B cell (primary cell): ENCODE data around the gene LASP1.

Experiments used
- CTCF ChIP-seq: fragments of 200-600 bp; IDR thresholded peaks from one replicate; pipeline ENCODE4 v1.8.0; 2022; ENCODE audit warnings: antibody characterized with exemption, mild to moderate bottlenecking
- EZH2 ChIP-seq: IDR thresholded peaks from 2 replicates; pipeline ENCODE4 v1.6.1; 2012; ENCODE audit warnings: borderline replicate concordance, low read depth, mild to moderate bottlenecking, moderate library complexity, low read length; ENCODE audit not compliant: insufficient read depth, poor library complexity, severe bottlenecking

GRCh38 chr17:38898291-38898679 is 28.4 kb downstream of the LASP1 start:
- TF ChIP-seq EZH2 (no peak), CTCF (no peak)
